A549 treated with DMSO at 1 μM for 4 hours (cell line): ENCODE data around the gene HIPK2. TPM values are rescaled to one million over a fixed set of nuclear protein-coding genes. Genes with fewer than 3 reads are reported as not detected.

Source experiments
- total RNA-seq: library from RNA; stranded (reverse); fragments of 200-300 nt; extraction: Qiagen RNA extraction; gene quantifications from 5 replicates; pipeline ENCODE4 v1.2.3, GENCODE V29; 2022; ENCODE audit warnings: low read depth

HIPK2 gene
- total RNA-seq, result 18.2 to 27.5 TPM (median 24.9 TPM) in 5 replicates

GRCh38 chr7:139777948-139778841 is at the start of gene HIPK2:
HIPK2 (minus strand) TSS chr7:139777998; CDS start chr7:139777623, 375 bp downstream.

GRCh38 chr7:139523199-139523941 is 254.4 kb downstream of the HIPK2 start, which contains the start of gene CLEC2L:
CLEC2L (plus strand) TSS chr7:139523685; CDS start chr7:139523928, 243 bp downstream.

Other genes starting within 250 kb of the HIPK2 start
- 10.2 to 11.8 TPM (median 11.0 TPM) in 5 replicates for gene TBXAS1, start 51.3 kb upstream of the HIPK2 start, total RNA-seq